HG02571 (cell line): ENCODE measurements around the gene USP49.
"Not testable (repeated sequence)": the region's sequence is repeated elsewhere in the genome, so short reads cannot be mapped to it uniquely, and the experiment has no call there.

Experiments used
- ATAC-seq: cut with Tn5 transposase; IDR thresholded peaks from one replicate; pipeline ENCODE4 v1.9.1; 2021; ENCODE audit warnings: mild to moderate bottlenecking, moderate library complexity; ENCODE audit not compliant: unreplicated experiment

The USP49 gene

GRCh38 chr6:41814629-41815028, 80.5 kb downstream of the USP49 start:
- no peak for ATAC-seq

DNA sequence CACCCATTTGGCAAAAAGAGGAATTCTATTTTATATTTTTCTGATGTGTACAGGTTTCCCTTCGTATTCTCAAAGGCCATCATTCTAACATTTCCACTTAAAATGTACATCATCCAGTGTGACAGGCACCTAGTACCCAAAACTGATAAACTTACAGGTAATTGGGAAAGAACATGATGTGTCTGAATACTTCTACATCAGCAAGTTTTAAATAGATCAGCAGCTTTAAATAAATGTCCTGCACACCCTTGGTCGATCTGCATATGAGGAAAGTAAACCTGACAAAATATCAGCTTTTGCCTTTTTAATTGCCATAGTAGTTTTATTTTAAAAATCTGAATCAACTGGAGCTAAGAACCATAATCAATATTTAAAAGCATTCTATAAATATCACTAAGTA, 81.2 kb downstream of the USP49 start:
- ATAC-seq: no peak

- ATAC-seq: no peak
These were observed 81.7 kb downstream of the USP49 start for GRCh38 chr6:41813469-41813868.

DNA sequence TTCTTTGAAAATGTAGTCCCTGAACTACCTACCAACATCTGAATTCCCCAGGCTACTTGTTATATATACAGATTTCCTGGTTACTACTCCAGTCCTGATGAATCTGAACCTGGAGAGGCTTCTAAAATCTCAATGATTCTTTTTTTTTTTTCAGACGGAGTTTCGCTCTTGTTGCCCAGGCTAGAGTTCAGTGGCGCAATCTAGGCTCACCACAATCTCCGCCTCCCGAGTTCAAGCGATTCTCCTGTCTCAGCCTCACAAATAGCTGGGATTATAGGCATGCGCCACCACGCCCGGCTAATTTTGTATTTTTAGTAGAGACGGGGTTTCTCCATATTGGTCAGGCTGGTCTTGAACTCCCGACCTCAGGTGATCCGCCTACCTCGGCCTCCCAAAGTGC, 83.2 kb downstream of the USP49 start:
- not testable (repeated sequence) for ATAC-seq

DNA sequence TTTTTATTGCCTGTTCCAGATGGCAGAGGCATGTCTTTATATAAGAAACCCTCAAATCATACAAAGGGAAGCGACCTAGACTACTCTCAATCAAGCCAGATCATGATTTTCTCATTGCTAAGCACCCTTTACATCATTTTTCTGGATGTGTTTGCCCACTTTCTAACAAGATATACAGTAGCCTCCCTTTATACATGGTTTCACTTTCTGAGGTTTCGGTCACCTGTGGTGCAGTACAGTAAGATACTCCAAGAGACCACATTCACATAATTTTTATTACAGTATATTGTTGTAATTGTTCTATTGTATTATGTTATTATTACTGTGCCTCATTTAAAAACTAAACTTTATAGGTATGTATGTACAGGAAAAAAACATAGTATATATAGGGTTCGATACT, 84.1 kb downstream of the USP49 start:
- no peak for ATAC-seq

- ATAC-seq: no peak
These were observed 89.1 kb downstream of the USP49 start for GRCh38 chr6:41805830-41806774.

DNA sequence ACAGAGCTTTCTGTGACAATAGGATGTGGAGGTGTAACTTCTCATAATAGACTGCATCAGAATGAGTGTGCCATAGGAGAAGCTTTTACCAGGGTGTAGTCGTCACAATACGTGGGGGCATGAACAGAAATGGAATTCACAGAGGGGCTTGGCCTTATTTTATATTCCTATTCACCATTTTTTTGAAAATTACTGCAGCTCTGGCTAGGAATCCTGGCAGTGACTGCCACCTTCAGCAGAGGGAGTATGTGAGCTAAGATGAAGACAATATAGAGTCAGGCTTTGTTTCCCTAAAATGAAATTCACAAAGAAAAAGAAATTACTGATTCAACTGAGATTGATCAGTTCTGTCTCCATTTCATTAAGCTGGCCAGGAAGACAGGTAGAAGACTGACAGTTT, 93.8 kb downstream of the USP49 start:
- no peak for ATAC-seq

DNA sequence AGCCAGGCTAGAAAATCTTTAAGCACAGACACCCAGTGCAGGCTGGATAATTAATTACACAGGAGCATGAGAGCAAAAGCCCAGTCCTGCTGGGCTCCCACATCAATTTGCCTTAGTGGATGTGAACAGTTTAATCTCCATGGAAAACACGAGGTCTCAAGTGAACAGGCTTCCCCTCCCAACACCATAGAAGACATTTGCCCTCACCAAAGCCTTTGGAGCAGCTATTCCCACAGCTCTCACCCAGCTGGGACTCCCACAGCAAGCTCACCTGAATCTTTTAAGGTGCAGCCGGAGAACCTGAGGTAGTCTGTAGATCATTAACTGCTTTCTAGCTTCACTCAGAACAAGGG, 95.6 kb downstream of the USP49 start:
- no peak for ATAC-seq

DNA sequence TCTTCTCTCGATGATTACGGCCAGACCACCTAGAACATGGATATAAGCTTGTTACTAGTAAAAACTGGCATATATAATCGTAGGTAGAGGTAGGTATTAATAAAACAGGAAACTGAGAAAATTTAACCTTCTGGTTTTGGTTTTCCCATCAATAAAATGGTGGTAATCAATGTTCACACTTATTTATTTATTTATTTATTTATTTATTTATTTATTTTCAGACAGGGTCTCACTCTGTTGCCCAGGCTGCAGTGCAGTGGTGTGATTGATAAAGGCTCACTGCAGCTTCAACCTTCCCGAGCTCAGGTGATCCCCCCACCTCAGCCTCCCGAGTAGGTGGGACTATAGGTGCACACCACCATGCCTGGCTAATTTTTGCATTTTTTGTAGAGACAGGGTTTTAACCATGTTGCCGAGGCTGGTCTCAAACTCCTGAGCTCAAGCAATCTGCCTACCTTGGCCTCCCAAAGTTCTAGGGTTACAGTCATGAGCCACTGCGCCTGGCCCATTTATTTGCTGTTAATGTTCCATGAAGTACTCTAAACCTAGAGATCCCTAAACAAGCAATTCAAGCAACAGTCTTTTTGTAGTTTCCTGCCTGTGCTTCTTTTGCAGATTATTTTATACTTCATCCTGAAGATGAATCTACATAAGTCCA, 96.1 kb downstream of the USP49 start:
- no peak for ATAC-seq

DNA sequence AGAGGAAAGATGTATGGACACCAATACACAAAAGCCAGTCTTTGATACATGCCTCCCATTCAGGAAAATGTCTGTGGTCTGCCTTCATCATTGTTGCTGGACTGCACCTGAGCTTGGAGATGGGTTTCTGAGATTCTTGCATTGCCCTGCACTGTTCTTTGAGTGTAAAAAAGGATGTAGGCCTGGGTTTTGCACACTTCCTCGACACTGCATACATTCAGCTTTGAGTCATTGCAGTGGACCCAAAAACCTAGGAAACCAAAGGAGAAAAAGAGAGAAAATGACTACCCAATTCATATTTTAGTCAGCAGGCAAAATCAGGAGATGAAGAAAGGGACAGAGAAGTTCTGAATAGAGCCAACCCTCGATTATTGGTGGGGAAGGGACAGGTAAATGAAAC, 98.7 kb downstream of the USP49 start:
- ATAC-seq: no peak

GRCh38 chr6:41791984-41792383, 103.2 kb downstream of the USP49 start:
- ATAC-seq: no peak

DNA sequence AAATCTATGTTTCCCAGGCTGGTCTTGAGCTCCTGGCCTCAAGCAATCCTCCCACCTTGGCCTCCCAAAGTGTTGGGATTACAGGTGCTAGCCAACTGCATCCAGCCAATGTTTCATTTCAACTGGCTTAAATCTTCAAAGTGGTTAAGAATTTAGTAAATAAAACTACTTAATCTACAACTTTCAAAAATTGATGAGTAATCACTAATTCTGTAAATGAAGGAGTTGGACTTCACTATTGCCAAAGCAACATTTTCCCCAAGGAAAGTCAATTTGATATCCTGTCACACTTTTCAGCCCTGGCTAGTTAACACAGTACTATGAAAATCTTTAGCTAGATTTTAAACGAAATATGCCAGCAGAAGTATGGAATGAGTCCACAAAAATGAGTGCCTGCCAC, 103.9 kb downstream of the USP49 start:
- no peak for ATAC-seq

GRCh38 chr6:41790045-41790444, 105.1 kb downstream of the USP49 start:
- ATAC-seq: no peak

DNA sequence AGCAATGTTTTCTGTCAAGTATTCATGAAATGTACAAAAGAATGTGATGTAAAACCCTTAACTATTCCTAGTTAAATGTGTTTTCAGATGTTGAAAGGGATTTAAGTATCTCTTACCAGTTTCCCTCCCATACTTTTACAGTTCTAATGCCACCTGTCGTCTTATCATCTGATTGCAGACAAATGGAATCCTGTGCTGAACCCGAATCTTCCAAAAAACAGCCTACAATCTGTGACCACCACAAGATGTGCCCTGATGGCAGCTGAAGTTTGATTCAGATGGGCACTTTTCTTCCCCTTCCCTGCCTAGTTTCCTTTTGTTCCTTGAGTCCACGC, 105.8 kb downstream of the USP49 start:
- no peak for ATAC-seq

GRCh38 chr6:41787219-41787917, 107.8 kb downstream of the USP49 start, which contains the start of gene TOMM6:
TSS of gene TOMM6 (plus strand) at chr6:41787694. CDS start at chr6:41787698, 4 bp downstream.
- peak; percentile 76 for ATAC-seq

DNA sequence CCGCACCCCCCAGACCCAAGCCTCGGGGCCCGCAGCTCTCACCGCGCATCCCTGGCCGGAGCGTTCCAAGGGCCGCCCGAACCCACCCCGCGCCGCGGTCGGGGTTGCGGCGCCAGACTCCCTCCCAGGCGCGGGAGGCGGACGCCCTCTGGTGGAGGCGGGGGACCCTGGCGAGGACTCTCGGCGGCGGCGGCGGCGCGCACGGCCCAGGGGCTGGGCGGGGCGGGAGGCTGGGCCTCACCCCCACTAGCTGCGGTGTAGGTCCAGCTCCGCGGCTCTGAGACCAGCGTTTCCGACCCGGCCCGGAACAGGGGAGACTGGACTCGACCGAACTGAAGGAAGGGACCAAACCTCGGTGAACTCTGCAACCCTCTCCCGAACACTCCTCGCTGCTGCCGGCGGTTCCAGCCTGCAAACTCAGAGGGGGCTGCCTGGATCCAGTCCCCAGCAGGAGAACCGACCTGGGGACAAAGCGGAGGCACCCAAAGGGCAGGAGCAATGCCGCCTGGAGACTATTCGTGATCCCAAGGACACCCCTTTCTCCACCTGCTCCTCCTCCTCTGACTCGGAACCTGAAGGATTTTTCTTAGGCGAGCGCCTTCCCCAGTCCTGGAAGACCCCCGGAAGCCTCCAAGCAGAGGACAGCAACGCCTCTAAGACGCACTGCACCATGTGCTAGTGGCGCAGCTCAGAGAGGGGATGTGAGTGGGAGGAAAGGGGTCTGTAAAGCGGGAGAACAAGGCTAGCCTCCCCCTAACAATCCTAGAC, 108.5 kb downstream of the USP49 start:
- ATAC-seq: peak; percentile 52

GRCh38 chr6:41785689-41786450, 109.3 kb downstream of the USP49 start:
- peak; percentile 1 for ATAC-seq

DNA sequence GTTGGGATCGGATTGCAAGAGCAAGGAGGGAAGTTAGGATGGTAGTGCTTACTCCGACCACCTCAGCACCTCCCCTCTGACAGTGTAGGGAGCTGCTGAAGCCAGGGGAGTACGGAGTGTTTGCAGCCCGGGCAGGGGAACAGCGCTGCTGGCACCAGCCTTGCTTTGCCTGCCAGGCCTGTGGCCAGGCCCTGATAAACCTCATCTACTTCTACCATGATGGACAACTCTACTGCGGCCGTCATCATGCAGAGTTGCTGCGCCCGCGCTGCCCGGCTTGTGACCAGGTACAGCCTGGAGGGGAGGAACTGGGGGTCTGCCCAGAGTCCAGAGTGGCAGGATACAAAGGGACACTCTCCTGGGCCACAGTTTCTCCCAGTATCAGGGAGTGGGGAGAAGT, 109.9 kb downstream of the USP49 start:
- ATAC-seq: no peak

- ATAC-seq: no peak
These were observed 110.5 kb downstream of the USP49 start for GRCh38 chr6:41784581-41785171.
